HG02642 (cell line): ENCODE data around the gene PRKCB.

Experiments used
- ATAC-seq: cut with Tn5 transposase; IDR thresholded peaks from one replicate; pipeline ENCODE4 v1.9.1; 2021; ENCODE audit warnings: mild to moderate bottlenecking; ENCODE audit not compliant: unreplicated experiment, poor library complexity

The PRKCB gene

DNA sequence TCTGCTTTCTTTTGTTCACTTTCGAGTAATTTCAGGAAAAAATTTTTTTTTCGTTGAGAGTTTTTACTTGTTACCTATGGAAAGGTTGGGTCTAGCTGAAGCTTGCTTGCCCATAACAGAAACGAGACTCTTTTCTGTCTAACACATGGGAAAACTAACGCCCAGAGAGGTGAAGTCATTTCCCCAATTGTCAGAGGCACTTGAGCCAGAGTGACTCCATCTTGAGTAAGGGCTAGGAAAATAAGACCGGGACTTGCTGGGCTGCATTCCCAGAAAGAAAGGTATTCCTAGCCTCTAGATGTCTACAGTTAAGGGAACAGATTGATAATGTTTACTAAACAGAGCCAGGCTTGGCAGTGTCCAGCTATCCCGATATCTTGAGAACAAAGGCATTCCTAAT, 26.8 kb downstream of the PRKCB start:
- no peak for ATAC-seq

GRCh38 chr16:23863511-23864422, 28.0 kb downstream of the PRKCB start:
- ATAC-seq = peak; percentile 80

GRCh38 chr16:23865853-23866252, 30.1 kb downstream of the PRKCB start:
- no peak for ATAC-seq

DNA sequence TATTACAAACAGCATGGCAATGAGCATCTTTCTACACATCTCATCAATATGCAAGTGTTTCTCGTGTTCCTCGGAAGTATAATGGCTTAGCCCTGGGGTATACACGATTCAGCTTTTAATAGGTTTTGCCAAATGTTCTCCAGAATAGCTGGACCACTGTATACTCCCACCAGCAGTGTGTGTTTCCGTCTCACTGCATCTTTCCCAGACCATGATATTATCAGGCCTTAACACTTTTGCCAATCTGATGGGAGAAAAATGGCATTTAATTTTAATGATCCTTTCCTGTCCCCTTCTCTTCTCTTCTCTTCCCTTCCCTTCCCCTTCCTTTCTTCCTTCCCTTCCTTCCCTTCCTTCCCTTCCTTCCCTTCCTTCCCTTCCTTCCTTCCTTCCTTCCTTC, 30.8 kb downstream of the PRKCB start:
- no peak for ATAC-seq

- ATAC-seq = no peak
These were observed 31.8 kb downstream of the PRKCB start for GRCh38 chr16:23867566-23867965.

GRCh38 chr16:23868136-23868535, 32.4 kb downstream of the PRKCB start:
- no peak for ATAC-seq

DNA sequence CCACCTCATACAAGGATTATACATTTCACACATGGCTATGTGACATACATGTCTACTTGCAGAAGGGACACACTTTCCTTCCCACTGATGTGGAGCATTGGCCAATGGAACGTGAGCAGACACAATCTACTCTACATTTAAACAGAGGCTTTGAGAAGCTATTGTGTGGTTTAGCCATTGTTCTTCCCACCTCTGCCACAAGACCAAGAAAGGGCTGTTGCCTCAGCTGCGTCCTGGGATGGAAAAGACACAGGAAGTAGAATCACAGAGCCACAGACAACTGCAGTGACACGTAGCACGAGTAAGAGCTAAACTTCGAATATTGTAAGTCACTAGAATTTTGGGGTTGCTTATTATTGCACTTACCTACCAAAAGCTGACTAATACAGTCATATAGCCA, 33.3 kb downstream of the PRKCB start:
- no peak for ATAC-seq

GRCh38 chr16:23871924-23872323, 36.1 kb downstream of the PRKCB start:
- no peak for ATAC-seq

- no peak for ATAC-seq
These were observed 39.0 kb downstream of the PRKCB start for GRCh38 chr16:23874613-23875294.

DNA sequence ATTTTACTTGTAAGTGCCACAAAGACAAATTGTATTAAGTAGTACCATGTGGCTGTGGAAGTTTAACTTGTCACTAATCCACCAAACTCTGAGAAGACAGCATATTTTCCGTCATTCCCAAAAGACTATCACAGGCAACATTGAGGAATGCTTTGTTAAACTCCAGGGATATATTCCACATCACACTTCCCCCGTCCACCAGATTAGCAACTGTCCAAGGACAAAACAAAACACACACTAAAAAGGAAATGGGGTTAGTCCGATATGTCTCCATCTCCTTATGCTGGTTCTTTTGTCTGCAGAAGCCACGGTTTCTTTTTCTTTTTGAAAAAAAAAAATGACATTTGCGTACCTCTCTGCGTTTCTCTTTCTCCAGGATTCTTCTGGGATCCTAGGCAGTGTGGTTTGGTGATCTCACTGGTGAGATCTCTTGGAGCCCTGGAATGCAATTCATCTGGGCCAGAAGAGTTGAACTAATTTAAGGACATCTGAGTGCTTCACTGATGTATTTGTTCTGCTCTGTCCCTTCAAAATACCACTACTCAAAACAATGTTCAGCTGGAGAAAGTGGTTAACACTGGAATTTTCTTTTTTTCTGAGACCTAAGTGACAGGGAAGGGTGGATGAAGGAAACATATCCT, 40.6 kb downstream of the PRKCB start:
- no peak for ATAC-seq

- ATAC-seq = no peak
These were observed 41.6 kb downstream of the PRKCB start for GRCh38 chr16:23877107-23878070.

DNA sequence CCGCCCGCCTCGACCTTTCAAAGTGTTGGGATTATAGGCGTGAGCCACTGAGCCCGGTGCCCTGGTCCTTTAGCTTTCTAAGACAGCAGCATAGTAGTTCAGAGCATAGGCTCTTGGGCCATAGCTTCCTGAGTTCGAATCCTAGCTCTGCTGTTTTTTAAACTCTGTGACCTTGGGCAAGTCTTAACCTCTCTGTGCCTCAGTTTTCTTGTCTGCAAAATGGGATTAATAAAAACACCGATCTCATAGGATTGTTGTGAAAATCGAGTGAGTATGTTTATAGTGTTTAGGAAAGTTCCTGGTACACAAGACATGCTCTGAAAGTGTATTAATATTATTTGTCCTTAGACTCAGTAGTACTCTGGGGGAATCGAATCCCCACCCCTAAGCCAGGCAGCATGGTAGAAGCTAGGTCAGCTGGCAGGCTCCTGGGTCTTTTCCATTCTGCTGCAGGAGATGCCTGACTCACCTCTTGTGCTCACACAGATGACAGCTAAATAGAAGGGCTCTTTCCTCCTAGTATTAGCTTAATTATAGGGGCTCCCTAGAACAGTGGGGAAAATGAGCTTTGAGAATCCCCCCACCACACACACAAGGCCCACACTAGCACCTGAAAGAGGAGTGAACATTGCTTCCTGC, 44.1 kb downstream of the PRKCB start:
- ATAC-seq = no peak

- no peak for ATAC-seq
These were observed 53.4 kb downstream of the PRKCB start for GRCh38 chr16:23889189-23889588.

- no peak for ATAC-seq
These were observed 58.2 kb downstream of the PRKCB start for GRCh38 chr16:23893986-23894385.

DNA sequence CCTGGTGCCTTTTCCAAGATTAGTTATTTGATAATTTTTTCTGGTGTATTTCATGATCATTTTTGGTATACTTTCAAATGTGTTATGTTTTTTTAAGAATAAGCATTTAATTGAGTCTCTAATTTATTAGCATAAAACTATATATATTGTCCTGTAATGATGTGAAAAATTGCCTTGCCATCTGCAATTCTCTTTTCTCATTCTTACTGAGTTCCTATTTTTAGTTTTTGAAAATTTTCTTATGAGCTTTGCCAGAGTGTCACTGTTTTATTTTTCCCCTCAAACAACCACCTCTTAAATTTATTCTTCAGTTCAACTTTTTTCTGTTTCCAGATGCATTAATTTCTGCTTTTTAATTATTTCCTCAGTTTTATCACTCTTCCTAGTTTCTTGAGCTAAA, 59.3 kb downstream of the PRKCB start:
- no peak for ATAC-seq

GRCh38 chr16:23896832-23897821, 61.3 kb downstream of the PRKCB start:
- ATAC-seq = no peak

- ATAC-seq = no peak
These were observed 63.1 kb downstream of the PRKCB start for GRCh38 chr16:23898682-23899430.

DNA sequence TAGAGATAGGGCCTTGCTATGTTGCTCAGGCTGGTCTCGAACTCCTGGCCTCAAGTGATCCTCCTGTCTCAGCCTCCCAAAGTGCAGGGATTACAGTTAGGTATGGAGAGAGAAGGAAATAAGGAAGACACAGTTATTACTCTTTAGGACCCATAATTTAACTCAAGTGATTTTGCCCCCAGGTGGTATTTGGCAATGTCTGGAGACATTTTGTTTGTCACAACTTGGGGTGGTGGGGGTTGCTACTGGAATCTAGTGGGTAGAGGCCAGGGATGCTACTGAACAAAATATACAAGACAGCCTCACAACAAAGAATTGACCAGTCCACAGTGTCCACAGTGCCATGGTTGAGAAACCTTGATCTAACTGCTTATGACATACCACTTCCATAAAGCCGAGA, 64.1 kb downstream of the PRKCB start:
- no peak for ATAC-seq
